ENCODE data around the gene MRPS2. TPM values are rescaled to one million over a fixed set of nuclear protein-coding genes. Genes with fewer than 3 reads are reported as not detected.

The MRPS2 gene
- total and polyA plus RNA-seq, 2 experiments from 2014 or later = 83.2 to 116 TPM

DNA sequence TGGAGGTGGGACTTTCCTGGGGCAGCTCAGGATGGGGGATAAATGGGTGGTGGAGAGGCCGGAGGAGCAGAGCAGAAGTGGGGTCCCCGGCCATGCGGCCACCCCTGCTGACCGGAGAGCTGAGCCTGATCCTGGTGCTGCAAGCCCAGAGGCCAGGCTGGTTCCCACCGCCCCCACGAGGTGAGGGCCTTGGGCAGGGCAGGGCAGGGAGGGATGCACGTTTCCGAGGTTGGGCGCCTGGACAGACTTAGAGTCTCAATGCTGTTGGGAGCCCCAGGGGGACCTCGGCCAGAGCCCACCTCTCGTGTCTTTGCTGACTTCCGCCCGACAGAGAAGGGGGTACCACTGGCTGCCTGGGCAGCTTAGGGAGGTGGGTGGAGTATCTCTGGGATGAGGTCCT lies 51.0 kb downstream of the MRPS2 start (continued):
- TF ChIP-seq, protein P1, sequence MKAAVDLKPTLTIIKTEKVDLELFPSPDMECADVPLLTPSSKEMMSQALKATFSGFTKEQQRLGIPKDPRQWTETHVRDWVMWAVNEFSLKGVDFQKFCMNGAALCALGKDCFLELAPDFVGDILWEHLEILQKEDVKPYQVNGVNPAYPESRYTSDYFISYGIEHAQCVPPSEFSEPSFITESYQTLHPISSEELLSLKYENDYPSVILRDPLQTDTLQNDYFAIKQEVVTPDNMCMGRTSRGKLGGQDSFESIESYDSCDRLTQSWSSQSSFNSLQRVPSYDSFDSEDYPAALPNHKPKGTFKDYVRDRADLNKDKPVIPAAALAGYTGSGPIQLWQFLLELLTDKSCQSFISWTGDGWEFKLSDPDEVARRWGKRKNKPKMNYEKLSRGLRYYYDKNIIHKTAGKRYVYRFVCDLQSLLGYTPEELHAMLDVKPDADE (IDR thresholded peaks at IDR 0.05) = no peak
- TF ChIP-seq, protein P2, sequence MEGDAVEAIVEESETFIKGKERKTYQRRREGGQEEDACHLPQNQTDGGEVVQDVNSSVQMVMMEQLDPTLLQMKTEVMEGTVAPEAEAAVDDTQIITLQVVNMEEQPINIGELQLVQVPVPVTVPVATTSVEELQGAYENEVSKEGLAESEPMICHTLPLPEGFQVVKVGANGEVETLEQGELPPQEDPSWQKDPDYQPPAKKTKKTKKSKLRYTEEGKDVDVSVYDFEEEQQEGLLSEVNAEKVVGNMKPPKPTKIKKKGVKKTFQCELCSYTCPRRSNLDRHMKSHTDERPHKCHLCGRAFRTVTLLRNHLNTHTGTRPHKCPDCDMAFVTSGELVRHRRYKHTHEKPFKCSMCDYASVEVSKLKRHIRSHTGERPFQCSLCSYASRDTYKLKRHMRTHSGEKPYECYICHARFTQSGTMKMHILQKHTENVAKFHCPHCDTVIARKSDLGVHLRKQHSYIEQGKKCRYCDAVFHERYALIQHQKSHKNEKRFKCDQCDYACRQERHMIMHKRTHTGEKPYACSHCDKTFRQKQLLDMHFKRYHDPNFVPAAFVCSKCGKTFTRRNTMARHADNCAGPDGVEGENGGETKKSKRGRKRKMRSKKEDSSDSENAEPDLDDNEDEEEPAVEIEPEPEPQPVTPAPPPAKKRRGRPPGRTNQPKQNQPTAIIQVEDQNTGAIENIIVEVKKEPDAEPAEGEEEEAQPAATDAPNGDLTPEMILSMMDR (conservative IDR thresholded peaks at IDR 0.05; ENCODE audit: low read depth in 2 of 2) = no peak

DNA sequence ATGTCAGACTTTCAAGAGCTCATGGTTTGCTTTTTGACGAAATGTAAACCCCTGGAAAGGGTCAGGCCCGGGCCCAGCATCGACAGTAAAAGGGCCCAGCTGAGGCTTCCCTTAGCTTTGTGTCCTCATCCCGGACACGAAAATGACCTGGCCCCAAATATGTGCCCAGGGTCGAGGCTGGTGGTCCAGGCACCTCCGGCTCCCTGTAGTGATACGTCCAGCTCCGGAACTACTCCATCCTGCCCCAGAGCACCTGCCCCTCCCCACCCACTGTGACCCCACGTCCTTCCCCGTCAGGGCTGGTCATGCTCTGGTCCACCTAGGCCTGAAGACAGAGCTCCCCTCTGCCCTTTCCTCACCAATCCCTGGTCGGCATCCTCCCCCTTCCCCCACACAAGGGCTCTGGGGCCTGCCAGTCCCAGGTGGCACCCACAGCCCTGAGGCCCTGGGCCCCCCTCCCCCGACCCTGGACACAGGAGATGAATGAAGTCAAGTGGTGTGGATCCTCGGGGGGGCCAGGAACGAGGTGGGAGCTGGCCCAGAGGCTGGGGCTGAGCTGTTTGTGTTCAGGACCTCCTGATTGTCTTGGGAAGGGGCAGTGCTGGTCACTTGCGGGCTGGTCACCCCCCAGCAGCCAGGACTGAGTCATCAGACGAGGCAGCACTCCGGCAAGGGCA lies 51.7 kb downstream of the MRPS2 start:
- ATAC-seq = no peak
- no peaks in the 10 kb centered on the region for H3K4me1 Mint-ChIP-seq

More for the DNA sequence above, 51.7 kb downstream of the MRPS2 start:
- no peak overlapping the region for H3K4me3 Mint-ChIP-seq
- H3K4me2 ChIP-seq = no peak overlapping the region
- DNase-seq (ENCODE audit: low spot score) = no peak
- H2AFZ ChIP-seq = no peak overlapping the region
- no peak overlapping the region for H3K27ac ChIP-seq (ENCODE audit: low read depth)
- H3K79me2 ChIP-seq (replicated peaks; ENCODE audit: insufficient read depth) = no peaks in the 10 kb centered on the region
- H3K27ac Mint-ChIP-seq = no peak overlapping the region
- H3K27me3 ChIP-seq (ENCODE audit: insufficient read depth) = no peaks in the 10 kb centered on the region
- no peaks in the 10 kb centered on the region; the same call in 2 of the 3 replicates for H3K36me3 Mint-ChIP-seq (ENCODE audit: low read depth)
- H3K36me3 ChIP-seq (ENCODE audit: insufficient read depth) = no peaks in the 10 kb centered on the region
- peaks cover 5% of the 10 kb centered on the region; the same call in 1 of the 3 replicates for H3K9me3 Mint-ChIP-seq
- no peaks in the 10 kb centered on the region; the same call in 1 of the 2 replicates for H3K4me1 ChIP-seq (ENCODE audit: insufficient read depth)
- TF ChIP-seq EZH2phosphoT487 (IDR thresholded peaks at IDR 0.05; ENCODE audit: unreplicated experiment) (no peak), NANOG (IDR thresholded peaks at IDR 0.05; ENCODE audit: borderline replicate concordance) (no peak), JUNB (IDR thresholded peaks at IDR 0.05; ENCODE audit: unreplicated experiment) (no peak)
- TF ChIP-seq, protein P3, sequence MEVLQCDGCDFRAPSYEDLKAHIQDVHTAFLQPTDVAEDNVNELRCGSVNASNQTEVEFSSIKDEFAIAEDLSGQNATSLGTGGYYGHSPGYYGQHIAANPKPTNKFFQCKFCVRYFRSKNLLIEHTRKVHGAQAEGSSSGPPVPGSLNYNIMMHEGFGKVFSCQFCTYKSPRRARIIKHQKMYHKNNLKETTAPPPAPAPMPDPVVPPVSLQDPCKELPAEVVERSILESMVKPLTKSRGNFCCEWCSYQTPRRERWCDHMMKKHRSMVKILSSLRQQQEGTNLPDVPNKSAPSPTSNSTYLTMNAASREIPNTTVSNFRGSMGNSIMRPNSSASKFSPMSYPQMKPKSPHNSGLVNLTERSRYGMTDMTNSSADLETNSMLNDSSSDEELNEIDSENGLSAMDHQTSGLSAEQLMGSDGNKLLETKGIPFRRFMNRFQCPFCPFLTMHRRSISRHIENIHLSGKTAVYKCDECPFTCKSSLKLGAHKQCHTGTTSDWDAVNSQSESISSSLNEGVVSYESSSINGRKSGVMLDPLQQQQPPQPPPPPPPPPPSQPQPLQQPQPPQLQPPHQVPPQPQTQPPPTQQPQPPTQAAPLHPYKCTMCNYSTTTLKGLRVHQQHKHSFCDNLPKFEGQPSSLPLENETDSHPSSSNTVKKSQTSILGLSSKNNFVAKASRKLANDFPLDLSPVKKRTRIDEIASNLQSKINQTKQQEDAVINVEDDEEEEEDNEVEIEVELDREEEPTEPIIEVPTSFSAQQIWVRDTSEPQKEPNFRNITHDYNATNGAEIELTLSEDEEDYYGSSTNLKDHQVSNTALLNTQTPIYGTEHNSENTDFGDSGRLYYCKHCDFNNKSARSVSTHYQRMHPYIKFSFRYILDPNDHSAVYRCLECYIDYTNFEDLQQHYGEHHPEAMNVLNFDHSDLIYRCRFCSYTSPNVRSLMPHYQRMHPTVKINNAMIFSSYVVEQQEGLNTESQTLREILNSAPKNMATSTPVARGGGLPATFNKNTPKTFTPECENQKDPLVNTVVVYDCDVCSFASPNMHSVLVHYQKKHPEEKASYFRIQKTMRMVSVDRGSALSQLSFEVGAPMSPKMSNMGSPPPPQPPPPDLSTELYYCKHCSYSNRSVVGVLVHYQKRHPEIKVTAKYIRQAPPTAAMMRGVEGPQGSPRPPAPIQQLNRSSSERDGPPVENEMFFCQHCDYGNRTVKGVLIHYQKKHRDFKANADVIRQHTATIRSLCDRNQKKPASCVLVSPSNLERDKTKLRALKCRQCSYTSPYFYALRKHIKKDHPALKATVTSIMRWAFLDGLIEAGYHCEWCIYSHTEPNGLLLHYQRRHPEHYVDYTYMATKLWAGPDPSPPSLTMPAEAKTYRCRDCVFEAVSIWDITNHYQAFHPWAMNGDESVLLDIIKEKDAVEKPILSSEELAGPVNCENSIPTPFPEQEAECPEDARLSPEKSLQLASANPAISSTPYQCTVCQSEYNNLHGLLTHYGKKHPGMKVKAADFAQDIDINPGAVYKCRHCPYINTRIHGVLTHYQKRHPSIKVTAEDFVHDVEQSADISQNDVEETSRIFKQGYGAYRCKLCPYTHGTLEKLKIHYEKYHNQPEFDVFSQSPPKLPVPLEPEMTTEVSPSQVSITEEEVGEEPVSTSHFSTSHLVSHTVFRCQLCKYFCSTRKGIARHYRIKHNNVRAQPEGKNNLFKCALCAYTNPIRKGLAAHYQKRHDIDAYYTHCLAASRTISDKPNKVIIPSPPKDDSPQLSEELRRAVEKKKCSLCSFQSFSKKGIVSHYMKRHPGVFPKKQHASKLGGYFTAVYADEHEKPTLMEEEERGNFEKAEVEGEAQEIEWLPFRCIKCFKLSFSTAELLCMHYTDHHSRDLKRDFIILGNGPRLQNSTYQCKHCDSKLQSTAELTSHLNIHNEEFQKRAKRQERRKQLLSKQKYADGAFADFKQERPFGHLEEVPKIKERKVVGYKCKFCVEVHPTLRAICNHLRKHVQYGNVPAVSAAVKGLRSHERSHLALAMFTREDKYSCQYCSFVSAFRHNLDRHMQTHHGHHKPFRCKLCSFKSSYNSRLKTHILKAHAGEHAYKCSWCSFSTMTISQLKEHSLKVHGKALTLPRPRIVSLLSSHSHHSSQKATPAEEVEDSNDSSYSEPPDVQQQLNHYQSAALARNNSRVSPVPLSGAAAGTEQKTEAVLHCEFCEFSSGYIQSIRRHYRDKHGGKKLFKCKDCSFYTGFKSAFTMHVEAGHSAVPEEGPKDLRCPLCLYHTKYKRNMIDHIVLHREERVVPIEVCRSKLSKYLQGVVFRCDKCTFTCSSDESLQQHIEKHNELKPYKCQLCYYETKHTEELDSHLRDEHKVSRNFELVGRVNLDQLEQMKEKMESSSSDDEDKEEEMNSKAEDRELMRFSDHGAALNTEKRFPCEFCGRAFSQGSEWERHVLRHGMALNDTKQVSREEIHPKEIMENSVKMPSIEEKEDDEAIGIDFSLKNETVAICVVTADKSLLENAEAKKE (CRISPR knock-in tag; IDR thresholded peaks at IDR 0.05) = no peak
- no peak overlapping the region for H3K4me3 ChIP-seq
- peaks cover 7% of the 10 kb centered on the region for H3K27me3 Mint-ChIP-seq (ENCODE audit: insufficient read depth, low read depth, poor library complexity)
- H3F3A ChIP-seq (replicated peaks; ENCODE audit: low read depth) = no peaks in the 10 kb centered on the region
- 0 out of 2 replicates have a peak, but pooled peaks cover 2% of the 10 kb centered on the region for H3K9me2 ChIP-seq (ENCODE audit: insufficient read depth)
- no peaks in the 10 kb centered on the region for H4K20me1 ChIP-seq (replicated peaks; ENCODE audit: insufficient read depth)
